Smooth muscle cell (in vitro differentiated cells): ENCODE results near the gene WNT5B. TPM values are rescaled to one million over a fixed set of nuclear protein-coding genes. Genes with fewer than 3 reads are reported as not detected.

Source experiments
- DNase-seq: peaks from one replicate; lab custom pipeline; 2025; ENCODE audit not compliant: unreplicated experiment; lab: John Stamatoyannopoulos, UW
- H2AFZ ChIP-seq: fragments of 200-600 bp; sonication (generic); 2 replicates; pipeline ENCODE4 v1.6.0; 2016; ENCODE audit warnings: antibody characterized with exemption, low read depth, mild to moderate bottlenecking
- H3F3A ChIP-seq: fragments of 200-600 bp; sonication (generic); 2 replicates; pipeline ENCODE4 v1.6.0; 2017; ENCODE audit warnings: antibody characterized with exemption, low read depth
- H3K27ac ChIP-seq: fragments of 200-600 bp; sonication (generic); 2 replicates; pipeline ENCODE4 v1.5.1; 2016; ENCODE audit warnings: low read depth, mild to moderate bottlenecking
- H3K27me3 ChIP-seq: fragments of 200-600 bp; sonication (generic); 2 replicates; pipeline ENCODE4 v1.6.1; 2016; ENCODE audit warnings: low read depth, mild to moderate bottlenecking
- H3K36me3 ChIP-seq: fragments of 200-600 bp; sonication (generic); 2 replicates; pipeline ENCODE4 v1.5.1; 2016; ENCODE audit warnings: low read depth
- H3K4me1 ChIP-seq: fragments of 200-600 bp; sonication (generic); 2 replicates; pipeline ENCODE4 v1.5.1; 2016; ENCODE audit warnings: low read depth
- H3K4me2 ChIP-seq: fragments of 200-600 bp; sonication (generic); 2 replicates; pipeline ENCODE4 v1.6.0; 2016; ENCODE audit warnings: mild to moderate bottlenecking
- H3K4me3 ChIP-seq: fragments of 200-600 bp; sonication (generic); 2 replicates; pipeline ENCODE4 v1.5.1; 2016; ENCODE audit warnings: mild to moderate bottlenecking
- H3K79me2 ChIP-seq: fragments of 200-600 bp; sonication (generic); 2 replicates; pipeline ENCODE4 v1.6.0; 2016; ENCODE audit warnings: low read depth, mild to moderate bottlenecking
- H3K9ac ChIP-seq: fragments of 200-600 bp; sonication (generic); 2 replicates; pipeline ENCODE4 v1.6.0; 2016; ENCODE audit warnings: low read depth
- H3K9me3 ChIP-seq: fragments of 200-600 bp; sonication (generic); replicated peaks from 2 replicates; pipeline ENCODE4 v1.5.1; 2016; ENCODE audit warnings: low read depth
- H4K20me1 ChIP-seq: fragments of 200-600 bp; sonication (generic); 2 replicates; pipeline ENCODE4 v1.6.0; 2016; ENCODE audit warnings: low read depth
- WGBS: methylation state at CpG from one replicate; pipeline ENCODE4 v1.1.7; 2016; ENCODE audit warnings: low lambda C conversion rate; 5-methylcytosine and 5-hydroxymethylcytosine counted together
- polyA plus RNA-seq: library from polyadenylated mRNA; unstranded; fragments of >200 nt; fragmentation: Nextera tagmentation; extraction: Ambion mirVana; gene quantifications from 2 replicates; pipeline ENCODE4 v1.2.1, GENCODE V29; 2016
- total RNA-seq: library from RNA; depleted of rRNA; stranded (reverse); fragments of >200 nt; gene quantifications from 2 replicates; pipeline ENCODE4 v1.2.3, GENCODE V29; 2014
- TF ChIP-seq, protein P1 (sequence below): fragments of 200-600 bp; sonication (generic); IDR thresholded peaks from 2 replicates; pipeline ENCODE4 v1.5.1; 2017; ENCODE audit warnings: borderline replicate concordance, mild to moderate bottlenecking, antibody characterized with exemption; ENCODE audit not compliant: insufficient read depth, poor library complexity, severe bottlenecking

The WNT5B gene
- total and polyA plus RNA-seq, 2 experiments from 2014 or later = 11.5 to 31.7 TPM

DNA sequence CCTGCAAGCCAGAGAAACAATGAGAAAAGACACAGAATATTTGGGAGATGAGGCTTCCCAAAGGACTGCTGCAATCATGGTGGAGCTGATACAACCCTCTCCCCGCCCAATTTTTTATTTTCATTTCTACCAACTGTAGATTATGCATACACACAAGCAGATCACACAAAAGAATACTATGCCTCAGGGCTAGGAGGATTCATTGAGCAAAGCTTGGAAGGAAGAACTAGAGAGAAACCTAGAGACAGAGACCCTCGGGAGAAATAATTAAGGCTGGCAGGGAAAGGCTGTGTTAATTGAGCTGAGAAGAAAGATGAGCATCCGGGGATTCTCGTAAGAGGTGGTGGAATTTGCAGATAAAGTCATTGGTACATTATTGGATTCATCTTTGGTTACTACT lies 9.9 kb upstream of the WNT5B start:
- H3K27ac ChIP-seq = no peak overlapping the region
- no peaks in the 10 kb centered on the region for H3K9me3 ChIP-seq
- H3K4me2 ChIP-seq = no peak overlapping the region
- TF ChIP-seq, protein P1, sequence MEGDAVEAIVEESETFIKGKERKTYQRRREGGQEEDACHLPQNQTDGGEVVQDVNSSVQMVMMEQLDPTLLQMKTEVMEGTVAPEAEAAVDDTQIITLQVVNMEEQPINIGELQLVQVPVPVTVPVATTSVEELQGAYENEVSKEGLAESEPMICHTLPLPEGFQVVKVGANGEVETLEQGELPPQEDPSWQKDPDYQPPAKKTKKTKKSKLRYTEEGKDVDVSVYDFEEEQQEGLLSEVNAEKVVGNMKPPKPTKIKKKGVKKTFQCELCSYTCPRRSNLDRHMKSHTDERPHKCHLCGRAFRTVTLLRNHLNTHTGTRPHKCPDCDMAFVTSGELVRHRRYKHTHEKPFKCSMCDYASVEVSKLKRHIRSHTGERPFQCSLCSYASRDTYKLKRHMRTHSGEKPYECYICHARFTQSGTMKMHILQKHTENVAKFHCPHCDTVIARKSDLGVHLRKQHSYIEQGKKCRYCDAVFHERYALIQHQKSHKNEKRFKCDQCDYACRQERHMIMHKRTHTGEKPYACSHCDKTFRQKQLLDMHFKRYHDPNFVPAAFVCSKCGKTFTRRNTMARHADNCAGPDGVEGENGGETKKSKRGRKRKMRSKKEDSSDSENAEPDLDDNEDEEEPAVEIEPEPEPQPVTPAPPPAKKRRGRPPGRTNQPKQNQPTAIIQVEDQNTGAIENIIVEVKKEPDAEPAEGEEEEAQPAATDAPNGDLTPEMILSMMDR = no peak
- peaks cover 7% of the 10 kb centered on the region for H4K20me1 ChIP-seq
- H3K36me3 ChIP-seq = no peaks in the 10 kb centered on the region
- H3K27me3 ChIP-seq = no peaks in the 10 kb centered on the region
- no peak overlapping the region for H2AFZ ChIP-seq
- DNase-seq = no peak
- no peaks in the 10 kb centered on the region for H3K79me2 ChIP-seq
- H3F3A ChIP-seq = no peaks in the 10 kb centered on the region
- H3K4me3 ChIP-seq = no peak overlapping the region
- peaks cover 11% of the 10 kb centered on the region for H3K4me1 ChIP-seq
- WGBS = 77% methylated on average over 4 of the region's 4 CpGs
- H3K9ac ChIP-seq = no peak overlapping the region

DNA sequence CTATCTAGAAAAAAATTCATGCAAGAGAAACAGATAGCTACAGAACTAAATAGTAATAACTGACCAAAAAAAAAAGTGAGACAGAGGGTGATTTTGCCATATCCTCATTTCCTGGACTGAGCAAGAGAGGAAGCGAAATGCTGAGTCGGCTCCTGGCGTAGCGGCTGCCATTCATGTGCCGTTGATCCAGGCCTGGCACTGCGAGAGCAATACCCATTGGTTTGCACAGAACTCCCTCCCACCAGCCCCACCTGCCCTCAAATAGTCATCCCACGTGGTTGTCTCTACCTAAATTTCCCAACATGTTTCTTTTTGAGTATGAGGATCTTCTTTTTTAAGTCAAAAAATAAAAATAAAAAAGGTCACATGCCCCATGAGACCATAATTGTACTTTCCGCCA lies 9.4 kb upstream of the WNT5B start:
- H2AFZ ChIP-seq = no peak overlapping the region
- no peak overlapping the region for H3K27ac ChIP-seq
- 89% methylated on average over 8 of the region's 8 CpGs for WGBS
- H3K27me3 ChIP-seq = no peaks in the 10 kb centered on the region
- H3F3A ChIP-seq = no peaks in the 10 kb centered on the region
- H3K4me2 ChIP-seq = no peak overlapping the region
- H3K9ac ChIP-seq = no peak overlapping the region
- H3K79me2 ChIP-seq = no peaks in the 10 kb centered on the region
- no peaks in the 10 kb centered on the region for H3K9me3 ChIP-seq
- H3K4me1 ChIP-seq = peaks cover 11% of the 10 kb centered on the region
- H3K4me3 ChIP-seq = no peak overlapping the region
- H4K20me1 ChIP-seq = peaks cover 4% of the 10 kb centered on the region
- TF ChIP-seq, protein P1 = no peak
- no peak for DNase-seq
- H3K36me3 ChIP-seq = no peaks in the 10 kb centered on the region

DNA sequence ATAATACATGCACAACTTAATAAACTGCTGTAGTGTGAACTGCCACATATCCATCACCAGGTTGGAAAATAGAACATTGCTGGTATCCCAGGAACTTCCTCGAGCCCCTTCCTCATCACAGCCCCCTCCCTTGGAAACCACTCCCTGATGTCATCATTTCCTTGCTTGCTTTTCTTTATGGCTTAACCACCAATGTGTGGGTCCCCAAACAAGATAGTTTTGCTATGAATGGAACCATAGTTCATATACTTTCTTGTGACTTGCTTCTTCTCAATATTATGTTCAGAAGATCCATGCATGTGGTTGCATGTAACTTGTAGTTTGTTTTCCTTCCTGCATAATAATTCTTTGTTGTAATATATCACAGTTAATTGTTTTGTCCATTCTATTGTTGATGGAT lies 8.9 kb upstream of the WNT5B start:
- 90% methylated on average over 1 of the region's 1 CpG for WGBS
- H3K9ac ChIP-seq = no peak overlapping the region
- no peak overlapping the region for H3K4me3 ChIP-seq
- H3K27ac ChIP-seq = no peak overlapping the region
- no peaks in the 10 kb centered on the region for H3K9me3 ChIP-seq
- TF ChIP-seq, protein P1 = no peak
- no peak overlapping the region for H3K4me2 ChIP-seq
- no peaks in the 10 kb centered on the region for H3K79me2 ChIP-seq
- no peak for DNase-seq
- no peaks in the 10 kb centered on the region for H3F3A ChIP-seq
- no peaks in the 10 kb centered on the region for H4K20me1 ChIP-seq
- H3K27me3 ChIP-seq = no peaks in the 10 kb centered on the region
- H2AFZ ChIP-seq = no peak overlapping the region
- H3K4me1 ChIP-seq = peaks cover 11% of the 10 kb centered on the region
- no peaks in the 10 kb centered on the region for H3K36me3 ChIP-seq

DNA sequence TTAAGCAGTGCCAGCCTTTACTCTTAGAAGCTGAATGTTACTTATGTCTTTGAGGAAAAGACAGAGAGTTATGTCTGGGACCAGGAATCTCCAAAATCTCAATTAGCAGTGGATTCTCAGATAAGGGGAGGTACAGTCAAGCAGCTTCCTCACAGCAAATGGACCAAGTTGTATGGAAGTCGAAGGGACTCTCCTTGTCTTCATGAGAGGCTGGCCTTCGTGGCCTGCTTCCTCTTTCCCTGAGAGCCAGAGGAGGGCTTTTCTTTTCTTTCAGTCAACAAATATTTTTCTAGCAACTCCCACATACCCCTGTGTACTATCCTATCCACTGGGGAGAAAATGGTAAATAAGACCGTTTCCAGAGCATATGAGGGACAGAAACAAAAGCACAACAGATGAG lies 6.6 kb upstream of the WNT5B start:
- H4K20me1 ChIP-seq = no peaks in the 10 kb centered on the region
- WGBS = 79% methylated on average over 3 of the region's 3 CpGs

More for the DNA sequence above, 6.6 kb upstream of the WNT5B start:
- Histone ChIP-seq H3F3A (no peaks in the 10 kb centered on the region), H3K4me2 (no peak overlapping the region), H2AFZ (no peak overlapping the region), H3K9me3 (no peaks in the 10 kb centered on the region), H3K27ac (no peak overlapping the region), H3K27me3 (no peaks in the 10 kb centered on the region), H3K9ac (no peak overlapping the region), H3K36me3 (no peaks in the 10 kb centered on the region), H3K4me3 (no peak overlapping the region), H3K79me2 (no peaks in the 10 kb centered on the region), H3K4me1 (peaks cover 11% of the 10 kb centered on the region)
- TF ChIP-seq, protein P1 = no peak
- DNase-seq = no peak
